GM21723 (cell line): ENCODE measurements around the gene SNCA.

Source experiments
- ATAC-seq: cut with Tn5 transposase; IDR thresholded peaks from one replicate; pipeline ENCODE4 v1.9.1; 2021; ENCODE audit warnings: mild to moderate bottlenecking, moderate library complexity; ENCODE audit not compliant: unreplicated experiment

The SNCA gene

GRCh38 chr4:89757154-89757719 is 79.7 kb downstream of the SNCA start:
- no peak for ATAC-seq

DNA sequence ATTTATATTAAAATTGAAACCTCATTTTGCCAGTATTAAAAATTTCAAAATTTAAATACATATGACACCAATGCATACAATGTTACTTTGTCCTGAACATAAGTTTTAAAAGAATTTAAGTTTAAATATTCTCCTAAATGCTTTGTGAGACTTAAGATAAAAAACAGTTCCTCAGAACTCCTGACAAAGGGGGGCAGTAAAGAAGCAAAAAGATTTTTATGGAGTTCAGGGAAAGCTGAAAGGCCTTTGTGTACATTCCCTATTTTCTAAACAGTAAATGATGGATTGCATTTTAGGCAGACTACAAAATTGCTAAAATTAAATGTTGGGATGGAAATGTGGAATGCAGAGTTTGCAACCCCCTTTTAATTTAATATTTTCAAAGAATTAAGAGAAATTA is 81.7 kb downstream of the SNCA start:
- ATAC-seq, result no peak

GRCh38 chr4:89754531-89754930 is 82.4 kb downstream of the SNCA start:
- ATAC-seq, result no peak

- no peak for ATAC-seq
Measured at GRCh38 chr4:89753601-89754066, 83.3 kb downstream of the SNCA start.

- no peak for ATAC-seq
Measured at GRCh38 chr4:89752932-89753598, 83.9 kb downstream of the SNCA start.

GRCh38 chr4:89751416-89751815 is 85.5 kb downstream of the SNCA start:
- no peak for ATAC-seq

GRCh38 chr4:89746377-89746776 is 90.6 kb downstream of the SNCA start:
- ATAC-seq, result no peak

GRCh38 chr4:89745708-89746107 is 91.3 kb downstream of the SNCA start:
- no peak for ATAC-seq

GRCh38 chr4:89744914-89745313 is 92.0 kb downstream of the SNCA start:
- ATAC-seq, result no peak

- ATAC-seq, result no peak
Measured at GRCh38 chr4:89741768-89742167, 95.2 kb downstream of the SNCA start.

DNA sequence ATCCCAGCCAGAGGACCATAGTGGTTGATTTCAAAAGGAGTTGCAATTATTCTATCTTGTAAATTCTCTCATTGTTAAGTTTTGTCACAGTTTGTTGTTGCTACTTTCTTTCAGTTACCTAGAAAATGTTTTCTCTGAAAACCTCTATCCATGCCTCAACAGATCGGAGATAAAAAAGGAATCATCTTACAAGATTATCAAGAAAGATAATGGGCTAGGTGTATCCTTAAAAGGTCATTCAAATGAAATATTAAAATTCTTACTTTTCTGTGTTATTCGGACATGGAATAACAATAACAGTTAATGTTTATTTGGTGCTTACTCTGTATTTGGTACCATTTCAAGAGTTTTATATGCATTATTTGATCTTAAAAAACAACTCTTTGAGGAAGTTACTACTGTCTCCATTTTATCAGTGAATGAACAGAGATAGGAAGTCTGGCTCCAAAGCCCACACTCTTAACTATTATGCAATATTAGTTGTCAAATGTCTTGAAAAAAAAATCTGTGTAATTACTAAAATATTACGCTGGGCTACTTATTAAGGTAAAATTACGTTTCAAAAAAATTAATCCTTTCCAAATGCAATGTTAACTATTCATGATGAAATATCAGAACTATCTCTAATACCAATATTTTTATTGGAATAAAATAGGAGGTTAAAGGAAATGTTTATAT is 97.5 kb downstream of the SNCA start:
- no peak for ATAC-seq

DNA sequence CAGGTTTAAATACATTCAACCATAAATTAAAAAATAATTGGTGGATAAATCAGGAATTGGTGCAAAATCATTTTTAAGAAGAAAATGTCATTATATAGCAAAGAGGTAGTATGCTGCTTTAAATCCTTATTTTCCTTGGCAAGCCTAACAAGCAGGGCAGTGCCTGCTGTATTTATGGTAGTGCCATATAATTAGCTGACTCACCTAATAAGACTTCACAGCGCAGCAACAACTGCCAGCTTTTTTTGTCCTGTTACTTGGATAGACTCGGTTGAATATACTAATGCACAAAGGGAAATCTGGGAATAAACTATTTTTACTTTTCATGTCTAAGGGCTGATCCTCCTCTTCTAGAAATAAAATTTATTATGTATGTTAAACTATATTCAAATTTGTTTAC is 99.1 kb downstream of the SNCA start:
- no peak for ATAC-seq

GRCh38 chr4:89733946-89734345 is 103.0 kb downstream of the SNCA start:
- ATAC-seq, result no peak

DNA sequence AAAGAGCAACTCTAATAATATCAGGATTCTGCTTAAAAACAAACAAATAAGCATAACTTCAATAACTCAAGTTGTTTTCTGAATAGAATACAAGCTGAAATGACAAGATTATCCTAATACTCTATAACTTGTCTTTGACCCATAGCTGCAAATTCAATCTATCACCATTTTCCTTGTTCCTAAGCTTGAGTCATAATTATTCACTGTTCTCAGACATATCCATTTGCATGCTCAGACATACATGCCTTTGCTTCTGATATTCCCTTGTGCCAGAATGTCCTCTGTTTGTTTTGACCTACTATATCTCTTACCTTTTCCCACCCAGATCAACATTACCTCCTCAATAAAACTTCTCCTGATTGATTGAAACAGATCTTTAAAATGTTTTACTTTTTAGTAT is 109.7 kb downstream of the SNCA start:
- ATAC-seq, result no peak

DNA sequence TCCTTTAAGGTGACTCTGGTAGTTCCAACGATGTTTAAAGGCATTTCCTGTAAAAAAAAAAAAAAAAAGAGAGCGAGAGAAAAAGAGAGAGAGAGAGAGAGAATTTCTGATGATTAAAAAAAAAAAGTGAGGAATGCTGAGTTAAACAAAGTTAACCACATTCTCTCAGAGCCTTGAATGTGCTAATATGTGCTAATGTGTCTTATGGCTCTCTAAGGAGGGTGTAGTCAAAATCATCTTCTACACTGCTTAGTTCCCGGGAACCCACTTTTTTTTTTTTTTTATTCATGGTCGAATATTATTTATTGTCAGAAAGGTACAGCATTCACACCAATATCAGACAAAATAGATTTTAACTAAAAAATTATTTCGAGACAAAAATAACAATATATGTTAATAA is 111.7 kb downstream of the SNCA start:
- no peak for ATAC-seq

- no peak for ATAC-seq
Measured at GRCh38 chr4:89724716-89725115, 112.2 kb downstream of the SNCA start.

- no peak for ATAC-seq
Measured at GRCh38 chr4:89723096-89723495, 113.9 kb downstream of the SNCA start.

GRCh38 chr4:89722517-89722916 is 114.4 kb downstream of the SNCA start:
- no peak for ATAC-seq

GRCh38 chr4:89720981-89721380 is 116.0 kb downstream of the SNCA start:
- no peak for ATAC-seq

- no peak for ATAC-seq
Measured at GRCh38 chr4:89719536-89720090, 117.3 kb downstream of the SNCA start.

GRCh38 chr4:89716893-89717292 is 120.1 kb downstream of the SNCA start:
- no peak for ATAC-seq

DNA sequence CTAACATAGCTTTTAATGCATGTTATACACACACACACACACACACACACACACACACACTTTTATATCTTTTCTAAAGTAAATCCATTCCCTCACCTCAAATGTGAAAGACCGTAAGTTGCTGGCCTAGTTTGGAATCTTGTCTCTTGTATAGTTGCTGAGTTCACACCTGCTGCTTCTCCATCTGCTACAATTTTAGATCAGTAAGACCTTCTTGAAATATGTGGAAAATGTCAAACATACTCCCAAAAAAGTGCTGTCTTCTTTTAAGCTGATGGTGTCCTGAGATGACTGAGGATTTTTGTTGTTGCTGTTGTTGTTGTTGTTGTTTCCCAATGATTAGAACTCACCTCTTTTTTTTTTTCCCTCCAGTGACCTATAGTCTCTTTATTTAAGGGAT is 121.3 kb downstream of the SNCA start:
- no peak for ATAC-seq
